ENCODE data around the gene ARAP2. TPM values are rescaled to one million over a fixed set of nuclear protein-coding genes. Genes with fewer than 3 reads are reported as not detected.
A peak's percentile ranks its signal among the peaks of the same experiment; 100 is the strongest.

Gene ARAP2
- total and polyA plus RNA-seq, 8 donors = 4.3 to 35.2 (median 6.0) TPM

DNA sequence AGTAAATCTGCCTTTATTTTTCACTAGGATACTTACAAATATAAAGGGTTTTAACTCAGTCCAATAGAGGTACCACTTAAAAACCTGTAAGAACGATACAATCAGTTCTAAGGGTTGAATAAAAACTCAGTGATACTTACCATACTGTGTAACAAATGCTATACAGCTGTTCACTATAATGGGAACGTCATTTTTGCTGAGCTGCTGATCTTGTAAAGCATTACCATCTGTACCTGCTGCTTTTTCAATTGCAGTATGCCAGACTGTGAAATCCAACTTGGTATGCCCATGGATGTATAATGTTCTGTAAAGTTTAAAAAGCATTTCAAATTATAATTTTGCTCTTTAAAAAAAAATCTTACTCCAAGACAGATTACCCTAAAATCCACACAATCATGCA lies 111.2 kb downstream of the ARAP2 start:
- Histone ChIP-seq H3K9me3 (no peaks in the 10 kb centered on the region), H3K4me3 (no peak overlapping the region), H3K27me3 (no peaks in the 10 kb centered on the region), H3K27ac (no peak overlapping the region), H3K4me1 (peaks cover 0 to 9% of the 10 kb centered on the region in 2 donors), H3K36me3 (no peaks in the 10 kb centered on the region)
- intact Hi-C loops (cut with DNase I) = no loop called here
- TF ChIP-seq, protein P1, sequence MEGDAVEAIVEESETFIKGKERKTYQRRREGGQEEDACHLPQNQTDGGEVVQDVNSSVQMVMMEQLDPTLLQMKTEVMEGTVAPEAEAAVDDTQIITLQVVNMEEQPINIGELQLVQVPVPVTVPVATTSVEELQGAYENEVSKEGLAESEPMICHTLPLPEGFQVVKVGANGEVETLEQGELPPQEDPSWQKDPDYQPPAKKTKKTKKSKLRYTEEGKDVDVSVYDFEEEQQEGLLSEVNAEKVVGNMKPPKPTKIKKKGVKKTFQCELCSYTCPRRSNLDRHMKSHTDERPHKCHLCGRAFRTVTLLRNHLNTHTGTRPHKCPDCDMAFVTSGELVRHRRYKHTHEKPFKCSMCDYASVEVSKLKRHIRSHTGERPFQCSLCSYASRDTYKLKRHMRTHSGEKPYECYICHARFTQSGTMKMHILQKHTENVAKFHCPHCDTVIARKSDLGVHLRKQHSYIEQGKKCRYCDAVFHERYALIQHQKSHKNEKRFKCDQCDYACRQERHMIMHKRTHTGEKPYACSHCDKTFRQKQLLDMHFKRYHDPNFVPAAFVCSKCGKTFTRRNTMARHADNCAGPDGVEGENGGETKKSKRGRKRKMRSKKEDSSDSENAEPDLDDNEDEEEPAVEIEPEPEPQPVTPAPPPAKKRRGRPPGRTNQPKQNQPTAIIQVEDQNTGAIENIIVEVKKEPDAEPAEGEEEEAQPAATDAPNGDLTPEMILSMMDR (IDR thresholded peaks at IDR 0.05) = no peak
- DNase-seq (no peak), ATAC-seq (no peak)

DNA sequence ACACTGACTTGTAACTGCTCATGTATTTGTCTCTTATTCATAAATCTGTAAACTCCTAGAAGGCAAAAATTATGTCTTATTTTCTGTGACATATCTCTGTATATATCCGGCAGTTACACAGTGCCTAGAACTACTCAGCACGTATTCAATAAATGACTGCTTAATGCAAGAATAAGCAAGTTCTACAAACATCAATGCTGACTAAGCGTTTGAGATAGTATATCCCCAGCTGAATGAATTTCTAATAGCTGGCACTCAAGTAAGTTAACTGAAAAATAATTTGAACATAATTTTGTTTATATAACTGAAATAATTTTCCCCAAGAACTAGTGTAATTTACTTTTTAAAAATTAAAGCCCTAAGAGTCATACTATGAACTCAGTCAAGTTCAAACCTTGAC lies 113.7 kb downstream of the ARAP2 start:
- H3K4me3 ChIP-seq = no peak overlapping the region
- no peaks in the 10 kb centered on the region for H3K27me3 ChIP-seq
- no peak overlapping the region for H3K27ac ChIP-seq
- no peaks in the 10 kb centered on the region for H3K36me3 ChIP-seq
- ATAC-seq (no peak), DNase-seq (peak in 1 of 4 donors; percentile 7)
- peaks cover 0 to 9% of the 10 kb centered on the region in 2 donors for H3K4me1 ChIP-seq
- no peaks in the 10 kb centered on the region for H3K9me3 ChIP-seq
- intact Hi-C loops (cut with DNase I) = no loop called here
- TF ChIP-seq, protein P1 (IDR thresholded peaks at IDR 0.05) = no peak

DNA sequence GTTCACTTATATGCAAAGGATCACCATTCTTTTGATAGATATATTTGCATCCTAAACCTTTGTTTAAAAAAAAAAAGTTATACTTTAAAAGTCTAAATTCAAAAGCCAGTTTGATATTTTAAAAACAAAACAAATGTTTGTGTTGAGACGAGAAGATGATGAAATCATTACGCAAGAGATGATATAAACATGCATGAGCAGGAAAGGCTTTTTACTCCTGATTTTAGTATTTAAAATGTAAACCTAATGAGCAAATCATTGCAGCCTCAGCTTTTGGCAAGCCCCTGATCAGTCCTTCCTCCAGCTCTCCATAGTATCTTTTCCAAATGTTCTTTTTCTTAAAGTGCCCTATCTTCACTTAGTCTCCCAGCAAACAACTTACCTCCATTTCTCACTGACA lies 115.6 kb downstream of the ARAP2 start:
- H3K4me3 ChIP-seq = no peak overlapping the region
- peak overlapping the region in 1 of 2 donors; percentile 9 for H3K27ac ChIP-seq
- TF ChIP-seq, protein P1 (IDR thresholded peaks at IDR 0.05) = no peak
- intact Hi-C loops (cut with DNase I) = no loop called here
- DNase-seq (peak in 1 of 4 donors; percentile 15), ATAC-seq (no peak)
- no peaks in the 10 kb centered on the region for H3K9me3 ChIP-seq
- no peaks in the 10 kb centered on the region for H3K36me3 ChIP-seq
- peaks cover 0 to 17% of the 10 kb centered on the region in 2 donors for H3K4me1 ChIP-seq
- H3K27me3 ChIP-seq = no peaks in the 10 kb centered on the region

DNA sequence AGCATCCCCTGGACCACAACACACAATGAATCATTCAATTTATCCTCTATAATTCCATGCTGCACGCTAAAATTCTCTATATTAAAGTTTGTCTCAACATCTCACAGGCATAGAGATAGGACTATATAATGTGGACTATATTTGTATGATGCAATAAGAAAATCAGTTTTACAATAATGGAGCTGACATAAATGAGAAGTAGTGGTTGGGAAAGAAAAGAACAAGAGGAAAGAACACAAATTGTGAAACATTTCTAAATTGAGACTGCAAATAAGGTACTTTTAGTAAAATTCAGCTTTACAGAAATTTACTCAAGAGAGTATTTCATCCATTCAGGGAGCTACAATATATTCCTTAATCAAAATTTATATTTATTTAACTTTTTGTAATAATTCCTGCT lies 120.4 kb downstream of the ARAP2 start:
- Histone ChIP-seq H3K27me3 (no peaks in the 10 kb centered on the region), H3K4me1 (peaks cover 0 to 19% of the 10 kb centered on the region in 2 donors), H3K4me3 (no peak overlapping the region), H3K9me3 (no peaks in the 10 kb centered on the region), H3K36me3 (peaks cover 0 to 13% of the 10 kb centered on the region in 2 donors), H3K27ac (peak overlapping the region in 1 of 2 donors; percentile 38)
- TF ChIP-seq, protein P1 (IDR thresholded peaks at IDR 0.05) = no peak
- DNase-seq (no peak), ATAC-seq (no peak)
- intact Hi-C loops (cut with DNase I) = no loop called here

DNA sequence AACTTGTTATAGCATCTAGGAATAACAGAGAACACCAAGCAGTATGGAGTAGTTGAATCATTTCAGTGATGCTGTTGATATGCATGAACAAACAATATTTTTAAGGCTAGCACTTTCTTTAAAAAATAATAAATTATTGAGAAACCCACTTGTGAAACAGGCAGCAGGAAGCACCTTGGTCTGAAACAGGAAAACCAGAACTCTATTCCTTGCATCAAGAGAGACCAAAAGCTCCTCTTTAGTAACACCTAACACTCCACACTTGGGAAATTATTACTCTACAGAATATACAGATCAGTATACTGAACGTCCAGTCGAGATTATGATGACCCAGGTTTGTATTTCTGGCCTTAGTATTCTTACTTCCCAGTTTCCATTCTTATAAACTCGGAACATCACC lies 129.0 kb downstream of the ARAP2 start:
- intact Hi-C loops (cut with DNase I) = no loop called here
- Histone ChIP-seq H3K27ac (no peak overlapping the region), H3K4me3 (no peak overlapping the region), H3K27me3 (no peaks in the 10 kb centered on the region), H3K4me1 (no peaks in the 10 kb centered on the region), H3K36me3 (peaks cover 0 to 5% of the 10 kb centered on the region in 2 donors), H3K9me3 (no peaks in the 10 kb centered on the region)
- TF ChIP-seq, protein P1 (IDR thresholded peaks at IDR 0.05) = no peak
- DNase-seq (no peak), ATAC-seq (no peak)
